NCI-H774 (cell line): ENCODE results near the gene CLCN4.
A peak's percentile ranks its signal among the peaks of the same experiment; 100 is the strongest.

Experiments used
- DNase-seq: peaks from one replicate; lab custom pipeline; 2025; lab: John Stamatoyannopoulos, UW

The CLCN4 gene

GRCh38 chrX:10197279-10198210 lies 40.8 kb downstream of the CLCN4 start:
- DNase-seq: peak; percentile 33

- no peak for DNase-seq
Observed at GRCh38 chrX:10198254-10198653, 41.5 kb downstream of the CLCN4 start.

GRCh38 chrX:10199212-10199611 lies 42.4 kb downstream of the CLCN4 start:
- no peak for DNase-seq

- no peak for DNase-seq
Observed at GRCh38 chrX:10203617-10204016, 46.8 kb downstream of the CLCN4 start.

GRCh38 chrX:10206317-10206716 lies 49.5 kb downstream of the CLCN4 start:
- no peak for DNase-seq

- DNase-seq: no peak
Observed at GRCh38 chrX:10208281-10208856, 51.6 kb downstream of the CLCN4 start.

GRCh38 chrX:10208953-10209352 lies 52.2 kb downstream of the CLCN4 start:
- no peak for DNase-seq

- no peak for DNase-seq
Observed at GRCh38 chrX:10212395-10212794, 55.6 kb downstream of the CLCN4 start.

- no peak for DNase-seq
Observed at GRCh38 chrX:10213716-10214115, 56.9 kb downstream of the CLCN4 start.

GRCh38 chrX:10216208-10216607 lies 59.4 kb downstream of the CLCN4 start:
- no peak for DNase-seq

GRCh38 chrX:10217198-10217597 lies 60.4 kb downstream of the CLCN4 start:
- DNase-seq: no peak

GRCh38 chrX:10221651-10222050 lies 64.9 kb downstream of the CLCN4 start:
- DNase-seq: no peak

GRCh38 chrX:10223276-10223675 lies 66.5 kb downstream of the CLCN4 start:
- no peak for DNase-seq

- no peak for DNase-seq
Observed at GRCh38 chrX:10223781-10224180, 67.0 kb downstream of the CLCN4 start.

- no peak for DNase-seq
Observed at GRCh38 chrX:10230222-10230621, 73.4 kb downstream of the CLCN4 start.

GRCh38 chrX:10231461-10231860 lies 74.7 kb downstream of the CLCN4 start:
- no peak for DNase-seq

GRCh38 chrX:10233173-10233572 lies 76.4 kb downstream of the CLCN4 start:
- DNase-seq: no peak

GRCh38 chrX:10233696-10234095 lies 76.9 kb downstream of the CLCN4 start:
- no peak for DNase-seq

- no peak for DNase-seq
Observed at GRCh38 chrX:10235851-10236250, 79.1 kb downstream of the CLCN4 start.

- no peak for DNase-seq
Observed at GRCh38 chrX:10237241-10237640, 80.5 kb downstream of the CLCN4 start.

GRCh38 chrX:10239611-10240064 lies 82.9 kb downstream of the CLCN4 start:
- no peak for DNase-seq

- DNase-seq: no peak
Observed at GRCh38 chrX:10240918-10241317, 84.1 kb downstream of the CLCN4 start.

- no peak for DNase-seq
Observed at GRCh38 chrX:10242026-10242425, 85.3 kb downstream of the CLCN4 start.
